VCaP (cell line): ENCODE measurements around the gene ADSL.

ENCODE experiments used
- H3K27ac ChIP-seq: fragments of 450-650 bp; 2 replicates; pipeline ENCODE4 v1.5.1; 2017
- CTCF ChIP-seq: fragments of 450-650 bp; conservative IDR thresholded peaks from 2 replicates; pipeline ENCODE4 v1.5.1; 2017; ENCODE audit warnings: mild to moderate bottlenecking, moderate library complexity

The ADSL gene

DNA sequence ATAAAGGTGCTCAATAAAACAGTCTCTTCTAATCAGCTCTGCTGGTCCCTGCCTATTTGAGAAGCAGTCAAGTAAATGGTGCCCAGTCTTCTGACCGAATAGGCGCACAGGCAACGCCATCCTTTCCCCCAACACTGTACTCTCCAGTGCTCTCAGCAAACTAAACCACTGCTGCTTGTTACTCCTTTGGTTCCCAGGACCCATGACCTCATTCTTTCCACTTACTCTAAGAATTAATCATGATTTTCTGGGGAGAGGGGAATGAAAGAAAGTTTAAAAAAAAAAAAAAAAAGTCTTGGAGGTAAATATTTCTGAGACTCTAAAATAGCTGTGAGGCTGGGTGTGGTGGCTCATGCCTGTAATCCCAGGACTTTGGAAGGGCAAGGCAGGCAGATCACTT is 87.8 kb downstream of the ADSL start:
- H3K27ac ChIP-seq: no peak overlapping the region
- no peak for TF ChIP-seq CTCF

GRCh38 chr22:40434745-40435144 is 88.4 kb downstream of the ADSL start:
- H3K27ac ChIP-seq: no peak overlapping the region
- no peak for TF ChIP-seq CTCF

DNA sequence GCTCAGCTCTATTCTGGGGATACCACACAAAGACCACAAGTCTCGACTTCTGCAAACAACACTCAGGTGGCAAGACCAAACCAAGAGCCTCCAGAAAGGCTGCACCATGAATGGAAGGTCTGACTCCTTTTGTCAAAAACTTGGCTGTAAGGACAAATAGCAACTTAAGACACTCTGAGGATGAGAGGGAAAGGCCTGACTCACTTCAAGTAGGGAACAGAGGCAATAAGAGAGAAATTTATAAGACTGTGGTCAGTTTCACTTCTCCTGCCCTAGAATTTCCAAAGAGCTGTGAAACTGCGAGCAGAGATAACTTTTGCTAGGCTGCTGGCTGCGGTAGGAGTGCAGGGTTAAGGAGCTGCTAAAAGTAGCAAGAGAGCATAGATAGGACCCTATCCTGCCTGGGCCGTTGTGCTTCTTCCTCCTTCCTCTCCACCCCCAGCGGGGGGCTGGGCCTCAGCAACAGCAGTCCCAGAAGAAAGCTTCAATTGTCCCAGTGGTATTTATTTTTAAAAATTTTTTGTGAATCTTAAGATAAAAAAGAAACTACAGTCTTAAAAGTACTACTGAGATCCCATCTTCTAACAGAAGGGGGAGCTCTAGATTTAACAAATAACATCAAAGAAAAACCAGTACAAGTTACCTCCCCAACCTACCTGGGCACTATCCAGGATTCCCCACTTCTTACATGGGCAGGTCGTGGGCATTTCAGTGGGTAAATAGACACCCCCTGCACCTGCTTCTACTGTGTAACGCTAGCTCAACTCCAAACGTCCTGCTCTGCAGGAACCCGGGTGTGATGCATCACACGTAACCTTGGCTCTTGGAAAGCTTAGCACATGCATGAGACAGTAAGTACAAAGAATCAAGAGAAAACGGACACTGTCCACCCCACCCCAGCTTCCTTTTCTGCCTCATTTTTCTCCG is 90.5 kb downstream of the ADSL start:
- H3K27ac ChIP-seq: no peak overlapping the region

More for the DNA sequence above, 90.5 kb downstream of the ADSL start:
- TF ChIP-seq CTCF: peak; percentile 73
